Gastrocnemius medialis (tissue), 4 donors: ENCODE results near the gene TSPAN5.

Experiments used
- POLR2A ChIP-seq, 2 donors: fragments of 450-650 bp; IDR thresholded peaks; one replicate each; pipeline ENCODE4 v1.6.1; 2017; ENCODE audit warnings: antibody characterized with exemption in 2 of 2, mild to moderate bottlenecking in 2 of 2, moderate library complexity in 2 of 2
- TF ChIP-seq, protein P1 (sequence below), 5 experiments: fragments of 450-650 bp in 3 of 5; fragments of 200-600 bp in 2 of 5; sonication (generic) in 2 of 5; IDR thresholded peaks in 4 of 5; conservative IDR thresholded peaks in 1 of 5; 1 replicate in 4 of 5; 2 replicates in 1 of 5; pipeline ENCODE4 v1.5.1; 2016 to 2019; ENCODE audit warnings: antibody characterized with exemption in 5 of 5, mild to moderate bottlenecking in 3 of 5, moderate library complexity in 3 of 5

DNA sequence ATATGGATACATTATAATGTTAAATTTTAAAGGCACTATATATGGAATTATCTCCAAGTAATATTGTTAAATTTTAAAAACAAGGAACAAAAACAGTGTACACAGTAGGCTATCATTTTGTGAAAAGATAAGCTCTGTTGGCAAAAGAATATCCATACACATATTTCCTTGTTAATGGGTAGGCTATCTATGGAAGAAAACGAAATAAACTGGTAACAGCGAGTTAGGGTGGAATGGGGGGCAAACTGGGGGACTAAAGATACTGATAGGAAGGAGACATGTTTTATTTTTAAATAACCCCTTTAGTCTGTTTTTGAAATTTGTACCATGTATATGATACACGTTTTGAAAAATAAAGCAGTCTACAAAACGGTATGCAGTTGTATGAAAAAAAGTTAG, 3.6 kb upstream of the TSPAN5 start:
- TF ChIP-seq, protein P1, sequence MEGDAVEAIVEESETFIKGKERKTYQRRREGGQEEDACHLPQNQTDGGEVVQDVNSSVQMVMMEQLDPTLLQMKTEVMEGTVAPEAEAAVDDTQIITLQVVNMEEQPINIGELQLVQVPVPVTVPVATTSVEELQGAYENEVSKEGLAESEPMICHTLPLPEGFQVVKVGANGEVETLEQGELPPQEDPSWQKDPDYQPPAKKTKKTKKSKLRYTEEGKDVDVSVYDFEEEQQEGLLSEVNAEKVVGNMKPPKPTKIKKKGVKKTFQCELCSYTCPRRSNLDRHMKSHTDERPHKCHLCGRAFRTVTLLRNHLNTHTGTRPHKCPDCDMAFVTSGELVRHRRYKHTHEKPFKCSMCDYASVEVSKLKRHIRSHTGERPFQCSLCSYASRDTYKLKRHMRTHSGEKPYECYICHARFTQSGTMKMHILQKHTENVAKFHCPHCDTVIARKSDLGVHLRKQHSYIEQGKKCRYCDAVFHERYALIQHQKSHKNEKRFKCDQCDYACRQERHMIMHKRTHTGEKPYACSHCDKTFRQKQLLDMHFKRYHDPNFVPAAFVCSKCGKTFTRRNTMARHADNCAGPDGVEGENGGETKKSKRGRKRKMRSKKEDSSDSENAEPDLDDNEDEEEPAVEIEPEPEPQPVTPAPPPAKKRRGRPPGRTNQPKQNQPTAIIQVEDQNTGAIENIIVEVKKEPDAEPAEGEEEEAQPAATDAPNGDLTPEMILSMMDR (IDR thresholded peaks at IDR 0.05 in 4 of 5, conservative IDR thresholded peaks at IDR 0.05 in 1 of 5), result no peak
- TF ChIP-seq POLR2A (IDR thresholded peaks at IDR 0.05), result no peak
